GM23338 (cell line): ENCODE data around the gene KCNH5.

Experiments
- CREB1 ChIP-seq: fragments of 250-450 bp; sonication (Bioruptor Pico); IDR thresholded peaks from 2 replicates; pipeline ENCODE4 v1.5.0; 2020; ENCODE audit warnings: low read depth, mild to moderate bottlenecking, moderate library complexity
- CTCF ChIP-seq, 2 experiments: fragments of 200-600 bp in 1 of 2; sonication (generic) in 1 of 2; conservative IDR thresholded peaks; 2 replicates each; pipeline versions ENCODE4 v1.5.1 to v1.6.1; 2016 to 2017; ENCODE audit warnings: antibody characterized with exemption in 2 of 2, low read depth in 2 of 2, mild to moderate bottlenecking in 2 of 2, moderate library complexity in 1 of 2
- EZH2 ChIP-seq: fragments of 200-600 bp; sonication (generic); IDR thresholded peaks from one replicate; pipeline ENCODE4 v1.8.0; 2017; ENCODE audit warnings: antibody characterized with exemption, mild to moderate bottlenecking, low read depth; ENCODE audit not compliant: unreplicated experiment
- EZH2phosphoT487 ChIP-seq: fragments of 200-600 bp; sonication (generic); IDR thresholded peaks from one replicate; pipeline ENCODE4 v1.8.1; 2018; ENCODE audit warnings: antibody characterized with exemption; ENCODE audit not compliant: unreplicated experiment
- JUNB ChIP-seq: IDR thresholded peaks from one replicate; pipeline ENCODE4 v1.6.1; 2016; ENCODE audit warnings: antibody characterized with exemption; ENCODE audit not compliant: unreplicated experiment
- NANOG ChIP-seq: IDR thresholded peaks from 2 replicates; pipeline ENCODE4 v1.6.1; 2016; ENCODE audit warnings: antibody characterized with exemption, borderline replicate concordance
- POLR2AphosphoS5 ChIP-seq: IDR thresholded peaks from 2 replicates; pipeline ENCODE4 v1.6.1; 2016; ENCODE audit warnings: antibody characterized with exemption, low read depth
- REST ChIP-seq: IDR thresholded peaks from one replicate; pipeline ENCODE4 v1.6.1; 2018; ENCODE audit warnings: antibody characterized with exemption; ENCODE audit not compliant: unreplicated experiment

GRCh38 chr14:62745496-62745895 is 299.8 kb downstream of the KCNH5 start:
- no peak for TF ChIP-seq CTCF (conservative IDR thresholded peaks at IDR 0.05; ENCODE audit: low read depth in 2 of 2)
- no peak for TF ChIP-seq NANOG
- no peak for TF ChIP-seq REST
- no peak for TF ChIP-seq POLR2AphosphoS5
- TF ChIP-seq JUNB: no peak
- TF ChIP-seq EZH2phosphoT487: no peak
- TF ChIP-seq EZH2: no peak
- no peak for TF ChIP-seq CREB1
